ENCODE results near the gene KLHDC8A.
"Not testable (repeated sequence)": the region's sequence is repeated elsewhere in the genome, so short reads cannot be mapped to it uniquely, and the experiment has no call there.

The KLHDC8A gene

GRCh38 chr1:205298191-205298994 is 58.3 kb downstream of the KLHDC8A start:
- FAIRE-seq (no peak), DNase-seq (ENCODE audit: low spot score) (peak; percentile 87)

GRCh38 chr1:205297546-205298177 is 59.1 kb downstream of the KLHDC8A start:
- DNase-seq (ENCODE audit: low spot score); FAIRE-seq: not testable (repeated sequence)

- no peak for DNase-seq (ENCODE audit: low spot score)
- no peak for FAIRE-seq
These were observed 60.6 kb downstream of the KLHDC8A start for GRCh38 chr1:205296154-205296553.

GRCh38 chr1:205294934-205295333 is 61.8 kb downstream of the KLHDC8A start:
- DNase-seq (ENCODE audit: low spot score), result no peak
- FAIRE-seq, result no peak

GRCh38 chr1:205294175-205294917 is 62.4 kb downstream of the KLHDC8A start:
- peak; percentile 68 for DNase-seq (ENCODE audit: low spot score)
- no peak for FAIRE-seq

- DNase-seq (ENCODE audit: low spot score) (no peak), FAIRE-seq (no peak)
These were observed 63.2 kb downstream of the KLHDC8A start for GRCh38 chr1:205293350-205294074.

- DNase-seq (ENCODE audit: low spot score) (no peak), FAIRE-seq (no peak)
These were observed 65.1 kb downstream of the KLHDC8A start for GRCh38 chr1:205291596-205291995.

- FAIRE-seq, result no peak
- DNase-seq (ENCODE audit: low spot score), result peak; percentile 53
These were observed 68.8 kb downstream of the KLHDC8A start for GRCh38 chr1:205287767-205288559.

- no peak for FAIRE-seq
- DNase-seq (ENCODE audit: low spot score), result no peak
These were observed 69.6 kb downstream of the KLHDC8A start for GRCh38 chr1:205287076-205287475.

GRCh38 chr1:205286335-205286950 is 70.3 kb downstream of the KLHDC8A start:
- FAIRE-seq (no peak), DNase-seq (ENCODE audit: low spot score) (peak; percentile 62)
